GM23248 (cell line): ENCODE measurements around the gene C22orf23. TPM values are rescaled to one million over a fixed set of nuclear protein-coding genes. Genes with fewer than 3 reads are reported as not detected.

Experiments
- DNase-seq: peaks from one replicate; pipeline ENCODE4 v3.0.0-alpha.2; 2015
- H2AFZ ChIP-seq: fragments of 200-600 bp; sonication (generic); 2 replicates; pipeline ENCODE4 v1.6.1; 2016; ENCODE audit warnings: antibody characterized with exemption
- H3F3A ChIP-seq: fragments of 200-600 bp; sonication (generic); 2 replicates; pipeline ENCODE4 v1.6.1; 2016; ENCODE audit warnings: mild to moderate bottlenecking, antibody characterized with exemption, mixed run types; ENCODE audit not compliant: insufficient read depth
- H3K27ac ChIP-seq: fragments of 200-600 bp; sonication (generic); 2 replicates; pipeline ENCODE4 v1.5.1; 2016; ENCODE audit warnings: mild to moderate bottlenecking
- H3K27me3 ChIP-seq: fragments of 200-600 bp; sonication (generic); replicated peaks from 2 replicates; pipeline ENCODE4 v1.6.1; 2016; ENCODE audit warnings: mild to moderate bottlenecking; ENCODE audit not compliant: insufficient read depth
- H3K36me3 ChIP-seq: fragments of 200-600 bp; sonication (generic); 2 replicates; pipeline ENCODE4 v1.6.1; 2016; ENCODE audit warnings: low read depth, mild to moderate bottlenecking
- H3K4me1 ChIP-seq: fragments of 200-600 bp; sonication (generic); 2 replicates; pipeline ENCODE4 v1.6.1; 2016; ENCODE audit warnings: mild to moderate bottlenecking; ENCODE audit not compliant: insufficient read depth
- H3K4me2 ChIP-seq: fragments of 200-600 bp; sonication (generic); one replicate; pipeline ENCODE4 v1.6.1; 2016; ENCODE audit warnings: mild to moderate bottlenecking; ENCODE audit not compliant: unreplicated experiment
- H3K4me3 ChIP-seq: fragments of 200-600 bp; sonication (generic); 2 replicates; pipeline ENCODE4 v1.5.1; 2016; ENCODE audit warnings: mild to moderate bottlenecking
- H3K79me2 ChIP-seq: fragments of 200-600 bp; sonication (generic); 2 replicates; pipeline ENCODE4 v1.6.1; 2016; ENCODE audit warnings: mild to moderate bottlenecking; ENCODE audit not compliant: insufficient read depth
- H3K9ac ChIP-seq: fragments of 200-600 bp; sonication (generic); 2 replicates; pipeline ENCODE4 v1.6.1; 2016; ENCODE audit warnings: mild to moderate bottlenecking
- H3K9me2 ChIP-seq: fragments of 200-600 bp; sonication (generic); 2 replicates; pipeline ENCODE4 v1.6.1; 2016; ENCODE audit warnings: mixed run types, mild to moderate bottlenecking, moderate library complexity; ENCODE audit not compliant: insufficient read depth
- H3K9me3 ChIP-seq: fragments of 200-600 bp; sonication (generic); one replicate; pipeline ENCODE4 v1.6.1; 2017; ENCODE audit warnings: low read depth
- H4K20me1 ChIP-seq: fragments of 200-600 bp; sonication (generic); 2 replicates; pipeline ENCODE4 v1.6.0; 2016; ENCODE audit not compliant: insufficient read depth
- EZH2 ChIP-seq: fragments of 200-600 bp; sonication (generic); IDR thresholded peaks from 2 replicates; pipeline ENCODE4 v1.6.1; 2018; ENCODE audit warnings: antibody characterized with exemption, mild to moderate bottlenecking; ENCODE audit not compliant: insufficient read depth, poor library complexity, severe bottlenecking
- EZH2phosphoT487 ChIP-seq: fragments of 200-600 bp; sonication (generic); IDR thresholded peaks from 2 replicates; pipeline ENCODE4 v1.6.1; 2018; ENCODE audit warnings: antibody characterized with exemption, moderate library complexity, mild to moderate bottlenecking, low read depth; ENCODE audit not compliant: insufficient read depth
- WGBS, 2 experiments: methylation state at CpG; one replicate each; pipeline ENCODE4 v1.1.6; 2015 to 2017; ENCODE audit warnings: low lambda C conversion rate in 2 of 2, low coverage in 1 of 2; ENCODE audit errors: missing lambda C conversion rate in 2 of 2; 5-methylcytosine and 5-hydroxymethylcytosine counted together
- in situ Hi-C: fragments of 300-500 bp; cut with MboI; formaldehyde crosslinking; loops from 2 replicates; pipeline ENCODE4 v1.15.0; 2020
- polyA plus RNA-seq: library from polyadenylated mRNA; unstranded; fragments of >200 nt; fragmentation: Nextera tagmentation; extraction: Ambion mirVana; gene quantifications from 2 replicates; pipeline ENCODE4 v1.2.1, GENCODE V29; 2016
- total RNA-seq: library from RNA; depleted of rRNA; stranded (reverse); fragments of >200 nt; shearing (Covaris generic); gene quantifications from 2 replicates; pipeline ENCODE4 v1.2.3, GENCODE V29; 2014

Gene C22orf23
- total and polyA plus RNA-seq, 2 experiments from 2014 or later, result 0.22 to 1.1 TPM

- Histone ChIP-seq H3K27me3 (no peaks in the 10 kb centered on the region), H3F3A (no peaks in the 10 kb centered on the region), H3K4me1 (no peaks in the 10 kb centered on the region), H3K9me2 (no peaks in the 10 kb centered on the region), H3K79me2 (0 out of 2 replicates have a peak, but pooled peaks cover 6% of the 10 kb centered on the region), H3K27ac (no peak overlapping the region), H3K9me3 (no peaks in the 10 kb centered on the region), H4K20me1 (no peaks in the 10 kb centered on the region), H3K9ac (no peak overlapping the region), H2AFZ (no peak overlapping the region), H3K4me3 (no peak overlapping the region), H3K36me3 (peaks cover 48% of the 10 kb centered on the region), H3K4me2 (no peak overlapping the region)
- no peak for DNase-seq
- in situ Hi-C loops, result no loop called here
- no peak for TF ChIP-seq EZH2phosphoT487
- no peak for TF ChIP-seq EZH2
- 95 to 97% methylated on average over 4 of the region's 4 CpGs for WGBS, 2 experiments
These were observed 35.4 kb downstream of the C22orf23 start for GRCh38 chr22:37917874-37918548.

- Histone ChIP-seq H3K27me3 (no peaks in the 10 kb centered on the region), H3K9ac (no peak overlapping the region), H3K4me3 (no peak overlapping the region), H3K36me3 (peaks cover 46% of the 10 kb centered on the region), H4K20me1 (no peaks in the 10 kb centered on the region), H3K79me2 (peaks cover 23% of the 10 kb centered on the region), H3K9me3 (no peaks in the 10 kb centered on the region), H3K4me1 (no peaks in the 10 kb centered on the region), H3K27ac (no peak overlapping the region), H3K9me2 (no peaks in the 10 kb centered on the region), H3F3A (no peaks in the 10 kb centered on the region), H2AFZ (no peak overlapping the region), H3K4me2 (no peak overlapping the region)
- TF ChIP-seq EZH2, result no peak
- TF ChIP-seq EZH2phosphoT487, result no peak
- DNase-seq, result no peak
- in situ Hi-C loops, result no loop called here
- WGBS, 2 experiments, result 41% methylated on average over 5 of the region's 5 CpGs
These were observed 37.1 kb downstream of the C22orf23 start for GRCh38 chr22:37916311-37916710.

- no peak overlapping the region for H2AFZ ChIP-seq
- no peak overlapping the region for H3K4me2 ChIP-seq
- no peak for DNase-seq
- 97 to 99% methylated on average over 7 of the region's 7 CpGs for WGBS, 2 experiments
- no peaks in the 10 kb centered on the region for H3F3A ChIP-seq
- H3K4me1 ChIP-seq, result peaks cover 14% of the 10 kb centered on the region
- peaks cover 23% of the 10 kb centered on the region for H3K36me3 ChIP-seq
- H3K9me3 ChIP-seq, result no peaks in the 10 kb centered on the region
- no peak overlapping the region for H3K27ac ChIP-seq
- no peak overlapping the region for H3K4me3 ChIP-seq
- no peaks in the 10 kb centered on the region for H3K27me3 ChIP-seq
- peaks cover 54% of the 10 kb centered on the region for H3K79me2 ChIP-seq
- TF ChIP-seq EZH2phosphoT487 (no peak), EZH2 (no peak)
- in situ Hi-C loops, result no loop called here
- H3K9me2 ChIP-seq, result no peaks in the 10 kb centered on the region
- H4K20me1 ChIP-seq, result 0 out of 2 replicates have a peak, but pooled peaks cover 4% of the 10 kb centered on the region
- H3K9ac ChIP-seq, result no peak overlapping the region
These were observed 40.1 kb downstream of the C22orf23 start for GRCh38 chr22:37913233-37913721.

GRCh38 chr22:37912171-37912570 is 41.2 kb downstream of the C22orf23 start:
- Histone ChIP-seq H2AFZ (no peak overlapping the region), H3K27me3 (no peaks in the 10 kb centered on the region), H3K36me3 (peaks cover 21% of the 10 kb centered on the region), H3K4me1 (peaks cover 23% of the 10 kb centered on the region), H3K27ac (no peak overlapping the region), H3K79me2 (peaks cover 65% of the 10 kb centered on the region), H3K4me2 (no peak overlapping the region), H3F3A (0 out of 2 replicates have a peak, but pooled peaks cover 7% of the 10 kb centered on the region), H3K4me3 (no peak overlapping the region), H4K20me1 (peaks cover 7% of the 10 kb centered on the region; the same call in 1 of the 2 replicates), H3K9me3 (no peaks in the 10 kb centered on the region), H3K9me2 (no peaks in the 10 kb centered on the region), H3K9ac (no peak overlapping the region)
- in situ Hi-C loops, result no loop called here
- no peak for DNase-seq
- WGBS, 2 experiments, result 82 to 83% methylated on average over 8 of the region's 8 CpGs
- TF ChIP-seq EZH2phosphoT487 (no peak), EZH2 (no peak)
